ENCODE measurements around the gene NDEL1. TPM values are rescaled to one million over a fixed set of nuclear protein-coding genes. Genes with fewer than 3 reads are reported as not detected.

NDEL1 gene
- total RNA-seq, 2 experiments from 2014 or later, result 59.7 to 65.5 TPM

DNA sequence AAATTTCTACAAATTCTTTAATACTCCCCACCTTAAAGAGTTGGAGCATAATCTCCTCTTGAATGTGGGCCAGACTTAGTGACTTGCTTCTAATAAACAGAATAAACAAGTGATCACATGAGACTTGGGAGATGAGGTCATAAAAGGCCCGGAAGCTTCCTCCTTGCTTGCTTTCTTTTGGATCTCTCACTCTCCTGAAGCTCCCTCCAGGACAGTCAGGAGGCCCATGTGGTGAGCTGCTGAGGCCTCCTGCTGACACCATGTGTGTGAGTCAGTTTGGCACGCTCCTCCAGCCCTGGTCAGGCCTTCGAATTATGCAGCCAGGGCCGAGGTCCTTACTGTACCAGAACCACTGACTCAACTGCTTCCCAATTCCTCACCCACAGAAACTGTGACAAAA lies 53.2 kb downstream of the NDEL1 start:
- Mint-ChIP-seq H3K4me1 (no peaks in the 10 kb centered on the region), H3K9me3 (peaks cover 12% of the 10 kb centered on the region), H3K27ac (no peak overlapping the region), H3K36me3 (ENCODE audit: low read depth) (peaks cover 12% of the 10 kb centered on the region), H3K4me3 (no peak overlapping the region), H3K27me3 (no peaks in the 10 kb centered on the region)
- ChIA-PET POLR2A (no interaction called here), CTCF (interaction anchor here (1.9 kb wide), 1 partner anchor 18 kb away, joined by 4 read pairs; no protein-coding TSS in a partner anchor)
- no peak for DNase-seq

DNA sequence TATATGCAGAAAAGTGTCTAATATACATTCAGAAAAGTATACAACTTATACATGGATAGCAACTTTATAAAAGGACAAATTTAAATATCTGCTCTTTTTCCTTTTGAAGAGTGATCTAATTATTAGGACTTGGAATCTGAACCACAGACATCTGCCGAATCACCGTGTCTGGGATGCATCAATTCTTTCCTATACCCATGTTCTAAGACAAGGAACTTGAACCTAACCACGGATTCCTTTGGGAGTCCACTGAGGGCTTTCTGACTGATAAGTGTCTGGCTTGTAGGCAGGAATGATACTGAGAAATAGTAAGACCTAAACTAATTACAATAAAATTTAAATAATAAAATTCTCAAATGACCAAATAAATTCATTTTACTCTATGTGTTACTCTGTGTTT lies 54.2 kb downstream of the NDEL1 start:
- no peaks in the 10 kb centered on the region for H3K4me1 Mint-ChIP-seq

DNA sequence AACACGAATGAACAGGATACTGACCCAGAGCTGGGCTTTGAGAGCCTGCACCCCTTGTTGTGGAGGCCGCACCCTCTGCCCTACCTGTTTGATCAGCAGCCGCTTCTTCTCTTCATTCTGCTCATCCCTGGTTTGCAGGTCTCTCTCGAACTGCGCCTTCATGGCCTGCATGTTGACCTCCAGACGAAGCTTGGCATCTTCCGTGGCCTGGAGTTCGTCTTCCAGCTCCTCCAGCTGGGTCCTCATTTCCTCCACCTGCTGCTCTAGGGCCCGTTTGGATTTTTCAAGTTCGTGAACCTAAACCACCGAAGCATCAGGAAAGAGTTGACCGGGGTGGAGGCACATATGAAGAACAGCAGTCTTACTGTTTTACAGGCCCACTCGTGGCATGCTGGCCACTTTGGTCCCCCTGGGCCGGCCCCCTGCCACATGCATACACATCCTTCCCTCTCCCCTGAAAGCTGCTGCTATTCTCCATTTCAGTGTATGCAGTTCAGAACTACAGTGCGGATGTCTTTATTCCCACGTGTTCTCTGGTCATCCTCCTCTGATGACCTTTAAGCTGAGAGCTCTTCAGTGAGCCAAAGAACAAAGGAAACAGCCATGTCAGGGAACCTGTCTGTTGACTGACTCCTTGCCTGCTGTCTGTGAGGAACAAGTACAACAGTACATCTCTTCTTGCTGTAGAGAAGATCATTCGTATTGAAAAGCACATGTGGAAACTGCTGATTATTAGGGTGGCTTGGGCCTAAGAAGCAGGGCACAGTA lies 54.8 kb downstream of the NDEL1 start:
- Mint-ChIP-seq H3K4me1 (no peaks in the 10 kb centered on the region), H3K4me3 (no peak overlapping the region), H3K27ac (no peak overlapping the region), H3K27me3 (no peaks in the 10 kb centered on the region), H3K9me3 (peaks cover 5% of the 10 kb centered on the region), H3K36me3 (ENCODE audit: low read depth) (peaks cover 6% of the 10 kb centered on the region)
- CTCF ChIA-PET, result no interaction called here
- POLR2A ChIA-PET, result interaction anchor here (0.6 kb wide), 1 partner anchor 30 kb away, joined by 3 read pairs; no protein-coding TSS in a partner anchor
- no peak for DNase-seq

More for the DNA sequence above, 54.2 kb downstream of the NDEL1 start:
- ChIA-PET POLR2A (interaction anchor here (0.6 kb wide), 1 partner anchor 31 kb away, joined by 3 read pairs; no protein-coding TSS in a partner anchor), CTCF (no interaction called here)
- Mint-ChIP-seq H3K36me3 (ENCODE audit: low read depth) (peaks cover 8% of the 10 kb centered on the region), H3K9me3 (peaks cover 7% of the 10 kb centered on the region), H3K27me3 (no peaks in the 10 kb centered on the region), H3K4me3 (no peak overlapping the region), H3K27ac (no peak overlapping the region)
- no peak for DNase-seq

DNA sequence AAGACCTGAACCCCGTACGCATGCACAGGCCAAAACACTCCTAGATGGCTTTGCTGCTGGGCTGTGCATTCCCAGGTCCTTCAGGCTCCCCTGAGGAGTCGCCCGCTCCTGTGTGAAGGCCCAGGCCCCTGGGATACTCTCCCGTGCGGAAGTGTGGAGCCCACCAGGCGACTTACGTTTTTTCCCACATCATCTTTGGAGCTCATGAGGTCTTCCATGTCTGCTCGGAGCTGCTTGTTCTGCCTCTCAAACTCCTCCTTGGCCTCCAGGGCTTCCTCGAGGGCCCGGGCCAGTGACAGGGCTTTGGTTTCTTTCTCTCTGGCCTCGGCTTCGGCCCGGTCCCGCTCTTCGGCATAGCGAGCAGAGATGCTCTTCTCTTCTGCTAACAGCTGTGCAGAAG lies 56.4 kb downstream of the NDEL1 start:
- ChIA-PET CTCF (interaction anchor here (0.9 kb wide), 1 partner anchor 28 kb away, joined by 3 read pairs; no protein-coding TSS in a partner anchor), POLR2A (no interaction called here)
- DNase-seq, result no peak
- Mint-ChIP-seq H3K4me1 (no peaks in the 10 kb centered on the region), H3K27me3 (no peaks in the 10 kb centered on the region), H3K36me3 (ENCODE audit: low read depth) (peaks cover 2% of the 10 kb centered on the region), H3K4me3 (no peak overlapping the region), H3K27ac (no peak overlapping the region), H3K9me3 (no peaks in the 10 kb centered on the region)

DNA sequence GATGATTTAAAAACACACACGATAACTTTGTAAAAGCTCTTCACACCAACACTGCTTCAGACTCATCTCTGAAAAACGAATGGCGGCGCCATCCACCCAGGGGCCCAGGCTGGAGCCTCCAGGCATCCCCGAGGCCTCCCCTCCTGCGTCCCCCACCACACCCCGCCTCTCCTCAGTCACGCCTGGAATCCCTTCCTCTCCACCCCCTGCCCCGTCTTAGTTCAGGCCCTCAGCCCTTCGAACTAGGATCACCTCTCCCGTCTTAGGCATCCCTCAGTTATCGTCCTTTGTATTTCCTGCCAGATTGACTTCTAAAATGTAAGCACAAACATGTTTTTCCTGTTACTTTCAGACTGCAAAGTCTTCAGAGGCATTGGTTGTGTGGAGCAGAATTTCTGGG lies 58.3 kb downstream of the NDEL1 start:
- POLR2A ChIA-PET, result no interaction called here
- DNase-seq, result no peak

DNA sequence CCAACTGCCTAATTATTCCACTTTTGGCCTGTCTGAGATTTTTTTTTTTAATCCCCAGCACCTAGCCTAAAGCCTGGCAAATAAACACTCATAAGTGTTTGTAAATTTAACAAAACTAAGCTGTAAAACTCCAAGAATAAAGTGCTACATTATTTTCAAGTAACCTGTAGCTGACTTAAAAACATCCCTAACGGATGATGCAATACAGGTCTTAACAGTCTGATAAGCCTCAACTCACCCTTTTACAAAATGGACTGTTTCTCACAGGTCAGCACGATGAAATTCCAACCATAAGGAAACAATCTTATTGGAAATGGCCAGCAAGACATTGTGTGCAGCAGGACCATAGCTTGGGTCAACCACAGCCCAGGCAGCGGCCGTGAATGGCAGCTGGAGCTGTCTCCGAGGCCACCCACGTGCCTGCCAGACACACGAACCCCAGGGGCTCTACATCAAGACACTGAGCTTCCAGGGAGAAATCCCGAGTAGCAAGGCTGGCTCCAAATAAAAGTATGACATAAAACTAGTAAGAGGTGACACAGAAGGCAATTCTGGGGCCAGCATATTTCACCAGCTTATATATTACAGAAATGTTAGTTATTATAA lies 58.9 kb downstream of the NDEL1 start:
- Mint-ChIP-seq H3K4me3 (no peak overlapping the region), H3K4me1 (no peaks in the 10 kb centered on the region), H3K27me3 (no peaks in the 10 kb centered on the region), H3K27ac (no peak overlapping the region), H3K9me3 (no peaks in the 10 kb centered on the region), H3K36me3 (ENCODE audit: low read depth) (peaks cover 2% of the 10 kb centered on the region)
- DNase-seq, result no peak
- ChIA-PET POLR2A (no interaction called here), CTCF (no interaction called here)

More for the DNA sequence above, 58.3 kb downstream of the NDEL1 start:
- Mint-ChIP-seq H3K27ac (no peak overlapping the region), H3K27me3 (no peaks in the 10 kb centered on the region), H3K9me3 (no peaks in the 10 kb centered on the region), H3K4me3 (no peak overlapping the region), H3K4me1 (no peaks in the 10 kb centered on the region), H3K36me3 (ENCODE audit: low read depth) (peaks cover 2% of the 10 kb centered on the region)
- CTCF ChIA-PET, result no interaction called here

DNA sequence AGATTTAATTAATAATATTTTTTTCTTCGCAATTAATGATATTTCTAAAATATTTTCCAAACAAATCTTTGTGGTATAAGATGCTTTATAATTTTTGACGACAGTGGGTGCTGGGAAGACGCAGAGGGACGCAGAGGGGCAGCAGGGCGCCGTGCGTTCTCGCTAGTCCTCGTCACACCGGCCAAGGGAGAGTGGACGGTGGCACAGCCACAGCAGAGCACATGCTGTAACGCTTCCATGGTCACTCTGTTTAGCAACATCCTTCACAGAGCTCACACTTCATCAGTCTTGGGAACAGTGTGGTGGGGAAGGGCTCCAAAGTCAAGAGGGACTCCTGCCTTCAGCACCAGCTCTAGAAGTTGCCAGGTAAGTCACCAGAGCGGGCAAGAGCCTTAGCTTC lies 60.4 kb downstream of the NDEL1 start:
- CTCF ChIA-PET, result no interaction called here
- Mint-ChIP-seq H3K27me3 (no peaks in the 10 kb centered on the region), H3K27ac (no peak overlapping the region), H3K36me3 (ENCODE audit: low read depth) (no peaks in the 10 kb centered on the region), H3K4me1 (no peaks in the 10 kb centered on the region), H3K9me3 (no peaks in the 10 kb centered on the region), H3K4me3 (no peak overlapping the region)
- DNase-seq, result no peak
- POLR2A ChIA-PET, result no interaction called here

DNA sequence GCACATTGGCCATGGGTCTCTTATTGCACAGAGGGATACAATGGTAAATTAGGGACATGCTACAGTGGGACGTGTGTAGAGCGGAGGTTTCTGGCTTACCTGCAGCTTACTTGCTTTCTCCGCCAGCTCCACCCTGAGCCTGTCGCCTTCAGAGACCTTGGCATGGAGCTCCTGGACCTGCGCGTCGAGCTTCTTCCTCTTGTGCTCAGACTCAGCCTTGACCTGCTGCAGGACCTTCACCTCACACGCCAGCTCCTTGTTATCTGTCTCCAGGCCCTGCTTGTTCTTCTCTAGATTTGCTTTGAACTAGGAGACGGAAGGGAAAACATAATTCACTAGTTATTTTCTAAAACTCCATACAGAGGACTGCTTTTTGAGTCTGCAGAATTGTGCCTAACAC lies 63.5 kb downstream of the NDEL1 start:
- no peaks in the 10 kb centered on the region for H3K4me1 Mint-ChIP-seq
- H3K9me3 Mint-ChIP-seq, result no peaks in the 10 kb centered on the region
- H3K27me3 Mint-ChIP-seq, result no peaks in the 10 kb centered on the region
- H3K36me3 Mint-ChIP-seq (ENCODE audit: low read depth), result no peaks in the 10 kb centered on the region
- POLR2A ChIA-PET, result no interaction called here
- H3K4me3 Mint-ChIP-seq, result no peak overlapping the region
- CTCF ChIA-PET, result no interaction called here
- no peak overlapping the region for H3K27ac Mint-ChIP-seq
- DNase-seq, result no peak

DNA sequence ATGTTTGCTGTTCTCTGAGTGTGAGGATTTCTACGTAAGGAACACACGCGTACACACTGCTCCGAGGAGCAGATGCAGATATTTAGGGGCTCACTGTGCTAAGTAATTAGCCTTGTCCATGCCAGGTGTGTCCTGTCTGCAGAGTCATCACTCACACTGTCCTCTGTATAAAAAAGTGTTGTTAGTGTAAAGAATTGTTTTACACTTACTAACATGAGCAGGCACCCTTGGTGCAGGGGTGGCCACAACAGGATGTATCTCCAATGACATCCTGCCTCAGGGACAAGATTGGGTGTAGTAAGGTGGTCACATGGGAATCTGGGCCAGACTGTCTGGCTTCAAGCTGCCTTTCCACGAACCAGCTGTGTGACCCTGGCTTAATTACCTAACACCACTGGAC lies 63.9 kb downstream of the NDEL1 start:
- POLR2A ChIA-PET, result no interaction called here
- Mint-ChIP-seq H3K27me3 (no peaks in the 10 kb centered on the region), H3K4me1 (no peaks in the 10 kb centered on the region), H3K9me3 (no peaks in the 10 kb centered on the region), H3K27ac (no peak overlapping the region), H3K4me3 (no peak overlapping the region), H3K36me3 (ENCODE audit: low read depth) (no peaks in the 10 kb centered on the region)
- DNase-seq, result no peak
- CTCF ChIA-PET, result no interaction called here

DNA sequence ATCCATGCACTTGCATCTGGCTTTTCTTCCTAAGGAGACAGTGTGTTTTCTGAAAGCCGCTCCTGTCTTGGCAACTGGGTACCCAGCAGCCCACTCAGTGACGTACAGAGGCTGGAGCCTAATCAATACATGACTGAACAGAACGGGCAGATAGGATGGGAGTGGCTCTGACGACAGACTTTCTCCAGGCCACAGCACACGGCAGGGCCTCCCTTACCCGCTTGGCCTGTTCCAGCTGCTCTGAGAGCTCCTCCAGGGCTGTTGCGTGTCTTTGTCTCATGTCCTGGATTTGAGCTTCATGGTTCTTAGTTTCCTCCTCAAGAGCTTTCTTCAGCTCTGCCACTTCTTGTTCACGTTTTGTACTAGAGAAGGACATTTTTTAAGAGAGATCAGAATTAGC lies 64.9 kb downstream of the NDEL1 start:
- ChIA-PET CTCF (no interaction called here), POLR2A (no interaction called here)
- Mint-ChIP-seq H3K9me3 (no peaks in the 10 kb centered on the region), H3K4me1 (no peaks in the 10 kb centered on the region), H3K27me3 (no peaks in the 10 kb centered on the region), H3K27ac (no peak overlapping the region), H3K4me3 (no peak overlapping the region), H3K36me3 (ENCODE audit: low read depth) (no peaks in the 10 kb centered on the region)
- DNase-seq, result no peak

DNA sequence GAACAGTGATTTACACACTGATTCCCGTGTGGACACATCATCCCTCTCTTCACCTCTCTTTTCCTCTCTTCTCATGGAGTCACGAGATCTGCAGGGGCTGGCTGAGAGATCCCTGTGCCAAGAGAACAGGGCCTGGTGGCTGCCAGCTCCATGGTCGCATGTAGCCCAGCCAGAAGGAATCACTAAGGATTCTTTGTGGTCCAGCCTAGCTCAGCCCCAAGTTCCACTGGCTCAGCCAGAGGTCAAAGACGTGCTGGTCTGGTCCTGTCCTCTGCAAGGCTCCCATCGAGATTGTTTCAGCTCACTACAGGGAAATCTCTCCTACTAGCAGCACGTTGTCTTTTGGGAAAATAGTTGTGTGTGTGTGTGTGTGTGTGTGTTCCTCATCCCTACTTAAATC lies 66.4 kb downstream of the NDEL1 start:
- H3K9me3 Mint-ChIP-seq, result no peaks in the 10 kb centered on the region
- no peaks in the 10 kb centered on the region for H3K4me1 Mint-ChIP-seq
- H3K27me3 Mint-ChIP-seq, result no peaks in the 10 kb centered on the region
- H3K36me3 Mint-ChIP-seq (ENCODE audit: low read depth), result no peaks in the 10 kb centered on the region
- no peak for DNase-seq
- H3K4me3 Mint-ChIP-seq, result no peak overlapping the region
- CTCF ChIA-PET, result no interaction called here
- no peak overlapping the region for H3K27ac Mint-ChIP-seq
- POLR2A ChIA-PET, result no interaction called here

DNA sequence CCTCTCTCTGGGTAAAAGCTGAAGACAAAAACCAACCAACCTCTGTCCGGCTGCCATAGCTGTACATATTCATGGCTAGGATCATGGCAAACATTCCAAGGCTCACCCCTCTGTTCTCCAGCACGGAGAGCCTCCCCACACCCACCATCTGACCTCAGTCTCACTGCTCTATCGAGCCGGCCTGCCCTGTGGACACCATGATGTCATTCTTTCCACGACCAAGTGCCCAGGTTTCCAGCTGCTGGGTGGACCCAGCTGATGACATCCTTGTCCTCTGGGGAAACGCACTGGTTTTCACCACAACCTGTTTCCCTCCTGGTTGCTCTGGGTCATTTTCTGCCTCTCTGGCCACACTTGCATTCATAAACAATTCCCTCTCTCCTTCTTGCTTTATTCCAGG lies 67.7 kb downstream of the NDEL1 start:
- no peak for DNase-seq
- Mint-ChIP-seq H3K27me3 (no peaks in the 10 kb centered on the region), H3K36me3 (ENCODE audit: low read depth) (no peaks in the 10 kb centered on the region), H3K4me3 (no peak overlapping the region), H3K9me3 (no peaks in the 10 kb centered on the region), H3K27ac (no peak overlapping the region), H3K4me1 (no peaks in the 10 kb centered on the region)
- ChIA-PET CTCF (interaction anchor here (0.9 kb wide), 1 partner anchor 16 kb away, joined by 3 read pairs; no protein-coding TSS in a partner anchor), POLR2A (no interaction called here)

DNA sequence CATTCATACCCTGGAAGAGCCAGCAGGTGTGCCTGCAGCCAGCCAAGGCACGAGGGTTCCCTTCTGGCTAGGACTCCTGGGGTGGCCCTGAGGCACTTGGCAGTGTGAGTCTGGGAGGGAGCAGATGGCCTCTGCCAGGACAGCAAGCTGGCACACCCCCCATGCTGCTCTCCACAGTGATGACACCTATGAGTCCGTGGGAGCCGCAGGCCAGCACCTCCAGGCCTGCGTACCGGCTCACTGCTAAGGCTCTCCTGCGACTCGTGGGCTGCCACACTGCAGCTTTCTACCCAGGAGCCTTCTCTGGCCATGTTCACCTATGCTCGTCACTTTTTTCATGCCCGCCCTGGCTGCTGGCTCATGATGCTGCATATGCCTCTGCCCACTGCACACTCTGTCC lies 68.1 kb downstream of the NDEL1 start:
- POLR2A ChIA-PET, result no interaction called here
- no peaks in the 10 kb centered on the region for H3K27me3 Mint-ChIP-seq
- H3K36me3 Mint-ChIP-seq (ENCODE audit: low read depth), result no peaks in the 10 kb centered on the region
- no peaks in the 10 kb centered on the region for H3K4me1 Mint-ChIP-seq
- CTCF ChIA-PET, result no interaction called here
- H3K27ac Mint-ChIP-seq, result no peak overlapping the region
- H3K9me3 Mint-ChIP-seq, result no peaks in the 10 kb centered on the region
- DNase-seq, result no peak
- H3K4me3 Mint-ChIP-seq, result no peak overlapping the region

Measured in activated CD4-positive, alpha-beta T cell treated with anti-CD3 and anti-CD28 coated beads, Interleukin-2, amount 10 ng/mL, durations not matched to agents 7 days and 5 days (primary cell).